Caco-2 (cell line): ENCODE data around the gene TEN1. TPM values are rescaled to one million over a fixed set of nuclear protein-coding genes. Genes with fewer than 3 reads are reported as not detected.

Experiments used
- BruUV-seq: library from RNA; stranded (reverse); fragments of 400-500 nt; replicated peaks from 2 replicates; lab custom pipeline; 2021; lab: Mats Ljungman, UMichigan
- CTCF ChIA-PET: fragments of 300-600 bp; sonication (Branson Sonifier 250); formaldehyde crosslinking; loops from one replicate; lab custom pipeline; 2022; ENCODE audit warnings: antibody characterized with exemption; lab: Charles Lee
- POLR2A ChIA-PET: fragments of 300-600 bp; sonication (Branson Sonifier 250); formaldehyde crosslinking; loops from one replicate; lab custom pipeline; 2022; ENCODE audit warnings: antibody characterized with exemption; lab: Charles Lee
- DNase-seq, 2 experiments: peaks; one replicate each; pipeline versions ENCODE4 v3.0.0 to v3.0.0-alpha.2; 2020 to 2022
- H3K27me3 ChIP-seq: replicated peaks from 2 replicates; pipeline ENCODE4 v1.6.0; 2011; ENCODE audit warnings: low read length; ENCODE audit not compliant: control insufficient read depth, insufficient read depth
- H3K36me3 ChIP-seq: 2 replicates; pipeline ENCODE4 v1.5.1; 2011; ENCODE audit warnings: low read length; ENCODE audit not compliant: control insufficient read depth, insufficient read depth
- H3K4me1 ChIP-seq: fragments of 250-450 bp; sonication (Bioruptor Pico); 2 replicates; pipeline ENCODE4 v1.5.1; 2020; ENCODE audit warnings: mild to moderate bottlenecking
- H3K4me3 ChIP-seq: 2 replicates; pipeline ENCODE4 v1.5.1; 2011; ENCODE audit warnings: low read depth, mild to moderate bottlenecking, control low read depth, low read length
- H3K9me3 ChIP-seq: fragments of 250-450 bp; sonication (Bioruptor Pico); 2 replicates; pipeline ENCODE4 v1.5.1; 2020; ENCODE audit warnings: mild to moderate bottlenecking, moderate library complexity
- H3K27ac Mint-ChIP-seq: one replicate; pipeline ENCODE4 v1.8.0; 2022; ENCODE audit warnings: mixed read lengths; ENCODE audit not compliant: unreplicated experiment
- H3K27me3 Mint-ChIP-seq: one replicate; pipeline ENCODE4 v1.8.0; 2022; ENCODE audit warnings: mixed read lengths; ENCODE audit not compliant: insufficient read depth, unreplicated experiment
- H3K36me3 Mint-ChIP-seq: one replicate; pipeline ENCODE4 v1.8.0; 2022; ENCODE audit warnings: mild to moderate bottlenecking, mixed read lengths; ENCODE audit not compliant: insufficient read depth, unreplicated experiment
- H3K4me1 Mint-ChIP-seq: one replicate; pipeline ENCODE4 v1.8.0; 2022; ENCODE audit warnings: low read depth, mixed read lengths; ENCODE audit not compliant: unreplicated experiment
- H3K4me3 Mint-ChIP-seq: one replicate; pipeline ENCODE4 v1.8.0; 2022; ENCODE audit warnings: mild to moderate bottlenecking, moderate library complexity, mixed read lengths; ENCODE audit not compliant: unreplicated experiment
- H3K9me3 Mint-ChIP-seq: one replicate; pipeline ENCODE4 v1.8.0; 2022; ENCODE audit warnings: mixed read lengths; ENCODE audit not compliant: unreplicated experiment
- intact Hi-C: fragments of 100-400 bp; cut with micrococcal nuclease; formaldehyde crosslinking; loops from one replicate; pipeline ENCODE4 v1.10.0; 2022; ENCODE audit not compliant: unreplicated experiment
- total RNA-seq: library from RNA; stranded (reverse); gene quantifications from 2 replicates; pipeline ENCODE4 v1.2.3, GENCODE V29; 2022
- TF ChIP-seq, protein P1 (sequence below), 2 experiments: fragments of 200-600 bp in 1 of 2; IDR thresholded peaks; 1 replicate in 1 of 2; 2 replicates in 1 of 2; pipeline versions ENCODE4 v1.5.1 to v1.8.0; 2011 to 2022; ENCODE audit warnings: antibody characterized with exemption in 1 of 2, control low read depth in 1 of 2, inconsistent platforms in 1 of 2, low read depth in 1 of 2, low read length in 1 of 2, mild to moderate bottlenecking in 1 of 2, moderate library complexity in 1 of 2; ENCODE audit not compliant: insufficient read depth in 1 of 2, severe bottlenecking in 1 of 2, unreplicated experiment in 1 of 2

The TEN1 gene
- total RNA-seq, 1 experiment from 2014 or later, result 20.3 TPM

DNA sequence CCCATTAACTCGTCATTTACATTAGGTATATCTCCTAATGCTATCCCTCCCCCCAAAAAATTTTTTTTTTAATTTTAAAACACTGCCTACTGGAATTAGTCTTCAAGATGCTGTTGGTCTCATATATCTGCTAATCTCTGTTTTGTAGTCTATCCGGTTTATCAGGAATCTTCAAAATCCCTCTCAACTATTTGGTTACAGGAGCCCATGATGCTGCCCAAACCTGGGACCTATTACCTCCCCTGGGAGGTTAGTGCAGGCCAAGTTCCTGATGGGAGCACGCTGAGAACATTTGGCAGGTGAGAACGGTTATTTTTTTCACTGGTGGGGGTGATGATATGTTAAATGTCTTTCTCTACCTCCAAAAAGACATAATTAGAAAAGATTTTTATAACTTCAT, 6.9 kb downstream of the TEN1 start:
- ChIA-PET CTCF (no interaction called here), POLR2A (no interaction called here)
- DNase-seq, result no peak
- H3K4me3 ChIP-seq, result no peak overlapping the region
- H3K27me3 ChIP-seq, result no peaks in the 10 kb centered on the region
- BruUV-seq, result no TSS peak
- no peaks in the 10 kb centered on the region for H3K9me3 ChIP-seq
- peaks cover 33% of the 10 kb centered on the region for H3K4me1 Mint-ChIP-seq
- intact Hi-C loops, result no loop called here
- H3K4me1 ChIP-seq, result peaks cover 33% of the 10 kb centered on the region
- H3K27me3 Mint-ChIP-seq, result no peaks in the 10 kb centered on the region
- no peak overlapping the region for H3K4me3 Mint-ChIP-seq
- no peak overlapping the region for H3K27ac Mint-ChIP-seq
- no peaks in the 10 kb centered on the region for H3K9me3 Mint-ChIP-seq
- peaks cover 20% of the 10 kb centered on the region for H3K36me3 Mint-ChIP-seq
- H3K36me3 ChIP-seq, result no peaks in the 10 kb centered on the region
- TF ChIP-seq, protein P1, sequence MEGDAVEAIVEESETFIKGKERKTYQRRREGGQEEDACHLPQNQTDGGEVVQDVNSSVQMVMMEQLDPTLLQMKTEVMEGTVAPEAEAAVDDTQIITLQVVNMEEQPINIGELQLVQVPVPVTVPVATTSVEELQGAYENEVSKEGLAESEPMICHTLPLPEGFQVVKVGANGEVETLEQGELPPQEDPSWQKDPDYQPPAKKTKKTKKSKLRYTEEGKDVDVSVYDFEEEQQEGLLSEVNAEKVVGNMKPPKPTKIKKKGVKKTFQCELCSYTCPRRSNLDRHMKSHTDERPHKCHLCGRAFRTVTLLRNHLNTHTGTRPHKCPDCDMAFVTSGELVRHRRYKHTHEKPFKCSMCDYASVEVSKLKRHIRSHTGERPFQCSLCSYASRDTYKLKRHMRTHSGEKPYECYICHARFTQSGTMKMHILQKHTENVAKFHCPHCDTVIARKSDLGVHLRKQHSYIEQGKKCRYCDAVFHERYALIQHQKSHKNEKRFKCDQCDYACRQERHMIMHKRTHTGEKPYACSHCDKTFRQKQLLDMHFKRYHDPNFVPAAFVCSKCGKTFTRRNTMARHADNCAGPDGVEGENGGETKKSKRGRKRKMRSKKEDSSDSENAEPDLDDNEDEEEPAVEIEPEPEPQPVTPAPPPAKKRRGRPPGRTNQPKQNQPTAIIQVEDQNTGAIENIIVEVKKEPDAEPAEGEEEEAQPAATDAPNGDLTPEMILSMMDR (IDR thresholded peaks at IDR 0.05; ENCODE audit: insufficient read depth in 1 of 2, low read depth in 1 of 2, low read length in 1 of 2, severe bottlenecking in 1 of 2, unreplicated experiment in 1 of 2), result no peak

DNA sequence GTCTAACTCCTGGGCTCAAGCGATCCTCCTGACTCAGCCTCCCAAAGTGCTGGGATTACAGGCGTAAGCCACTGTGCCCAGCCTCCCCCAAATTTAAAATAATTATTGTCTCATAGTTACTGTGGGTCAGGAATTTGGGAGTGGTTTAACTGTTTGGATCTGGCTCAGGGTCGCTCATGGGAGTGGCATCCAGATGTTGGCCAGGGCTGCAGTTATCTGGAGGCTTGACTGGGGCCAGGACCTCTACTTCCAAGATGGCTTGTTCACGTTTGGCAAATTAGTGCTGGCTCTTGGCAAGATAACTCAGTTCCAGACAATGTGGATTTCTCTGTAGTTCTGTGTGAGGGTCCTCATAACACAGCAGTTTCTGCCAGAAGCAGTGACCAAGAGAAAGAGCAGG, 8.0 kb downstream of the TEN1 start:
- no peaks in the 10 kb centered on the region for H3K27me3 Mint-ChIP-seq
- H3K4me1 Mint-ChIP-seq, result peaks cover 22% of the 10 kb centered on the region
- intact Hi-C loops, result no loop called here
- DNase-seq, result no peak
- ChIA-PET POLR2A (no interaction called here), CTCF (no interaction called here)
- no peaks in the 10 kb centered on the region for H3K9me3 Mint-ChIP-seq
- no peak overlapping the region for H3K4me3 ChIP-seq
- H3K9me3 ChIP-seq, result no peaks in the 10 kb centered on the region
- H3K4me1 ChIP-seq, result peaks cover 22% of the 10 kb centered on the region
- BruUV-seq, result no TSS peak
- H3K4me3 Mint-ChIP-seq, result no peak overlapping the region
- peaks cover 29% of the 10 kb centered on the region for H3K36me3 Mint-ChIP-seq
- no peaks in the 10 kb centered on the region for H3K27me3 ChIP-seq
- H3K27ac Mint-ChIP-seq, result no peak overlapping the region
- no peaks in the 10 kb centered on the region for H3K36me3 ChIP-seq
- TF ChIP-seq, protein P1 (IDR thresholded peaks at IDR 0.05; ENCODE audit: insufficient read depth in 1 of 2, low read depth in 1 of 2, low read length in 1 of 2, severe bottlenecking in 1 of 2, unreplicated experiment in 1 of 2), result no peak

DNA sequence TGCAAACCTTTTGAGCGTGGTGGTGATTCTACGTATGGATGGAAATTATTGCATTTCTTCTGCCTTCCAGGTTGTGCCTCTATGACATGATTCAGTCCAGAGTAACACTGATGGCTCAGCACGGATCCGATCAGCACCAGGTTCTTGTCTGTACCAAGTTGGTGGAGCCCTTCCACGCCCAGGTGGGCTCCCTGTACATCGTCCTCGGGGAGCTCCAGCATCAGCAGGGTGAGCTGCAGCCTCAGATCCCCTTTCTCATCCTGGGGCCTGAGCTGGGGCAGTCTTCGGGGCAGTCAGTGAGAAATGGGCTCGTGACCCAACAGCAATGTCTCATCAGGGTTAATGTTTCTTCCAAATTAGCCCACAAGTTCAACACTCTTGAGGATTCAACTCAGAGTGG, 12.4 kb downstream of the TEN1 start:
- BruUV-seq, result no TSS peak
- H3K9me3 ChIP-seq, result no peaks in the 10 kb centered on the region
- H3K4me1 ChIP-seq, result peaks cover 13% of the 10 kb centered on the region
- DNase-seq, result no peak
- intact Hi-C loops, result no loop called here
- H3K36me3 ChIP-seq, result no peaks in the 10 kb centered on the region; the same call in 1 of the 2 replicates
- Mint-ChIP-seq H3K36me3 (peaks cover 41% of the 10 kb centered on the region), H3K9me3 (no peaks in the 10 kb centered on the region), H3K27me3 (no peaks in the 10 kb centered on the region), H3K27ac (no peak overlapping the region), H3K4me1 (no peaks in the 10 kb centered on the region), H3K4me3 (no peak overlapping the region)
- no peak overlapping the region for H3K4me3 ChIP-seq
- ChIA-PET CTCF (interaction anchor here (0.6 kb wide), 2 partner anchors 26 to 141 kb away, joined by 3 to 4 read pairs; no protein-coding TSS in a partner anchor), POLR2A (no interaction called here)
- TF ChIP-seq, protein P1 (IDR thresholded peaks at IDR 0.05; ENCODE audit: insufficient read depth in 1 of 2, low read depth in 1 of 2, low read length in 1 of 2, severe bottlenecking in 1 of 2, unreplicated experiment in 1 of 2), result no peak
- no peaks in the 10 kb centered on the region for H3K27me3 ChIP-seq
